ENCODE results near the gene ANKZF1.
A peak's percentile ranks its signal among the peaks of the same experiment; 100 is the strongest.

ANKZF1 gene

DNA sequence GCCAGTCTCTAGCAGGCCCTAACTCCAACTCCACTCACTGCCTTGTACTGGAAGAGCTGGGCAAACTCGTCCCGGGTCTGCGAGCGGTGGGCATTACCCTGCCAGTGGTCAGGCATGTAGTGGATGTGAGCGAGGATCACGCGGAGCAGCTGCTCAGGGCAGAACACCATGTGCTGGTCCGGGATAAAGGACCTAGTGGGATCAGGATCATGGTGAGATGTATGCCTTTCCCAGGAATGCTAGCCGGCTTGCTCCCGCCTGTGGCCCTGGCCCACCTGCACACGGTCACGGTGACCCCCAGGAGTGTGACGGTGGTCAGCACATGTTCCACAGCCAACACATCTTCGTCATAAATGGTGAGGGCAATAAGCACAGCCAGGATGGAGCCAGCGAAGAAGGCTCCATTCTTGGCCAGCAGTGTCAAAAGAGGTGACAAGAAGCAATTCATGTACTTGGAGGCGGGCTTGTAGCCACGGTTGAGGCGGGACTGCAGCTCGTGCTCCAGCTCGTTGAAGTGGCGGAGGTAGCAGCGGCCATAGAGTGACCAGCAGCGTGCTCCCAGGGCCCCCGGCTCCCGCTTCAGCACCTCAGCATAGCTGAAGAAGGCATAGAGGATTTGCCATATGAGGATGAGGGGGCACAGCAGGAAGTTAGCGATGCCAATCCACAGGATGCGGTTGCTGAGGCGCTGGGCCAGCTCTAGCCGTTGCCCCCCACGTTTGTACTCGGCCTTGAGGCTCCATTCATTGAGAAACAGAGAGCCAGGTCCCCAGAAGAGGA is 5.6 kb upstream of the ANKZF1 start:
- no peak for DNase-seq (ENCODE audit: low read depth in 2 of 2)

DNA sequence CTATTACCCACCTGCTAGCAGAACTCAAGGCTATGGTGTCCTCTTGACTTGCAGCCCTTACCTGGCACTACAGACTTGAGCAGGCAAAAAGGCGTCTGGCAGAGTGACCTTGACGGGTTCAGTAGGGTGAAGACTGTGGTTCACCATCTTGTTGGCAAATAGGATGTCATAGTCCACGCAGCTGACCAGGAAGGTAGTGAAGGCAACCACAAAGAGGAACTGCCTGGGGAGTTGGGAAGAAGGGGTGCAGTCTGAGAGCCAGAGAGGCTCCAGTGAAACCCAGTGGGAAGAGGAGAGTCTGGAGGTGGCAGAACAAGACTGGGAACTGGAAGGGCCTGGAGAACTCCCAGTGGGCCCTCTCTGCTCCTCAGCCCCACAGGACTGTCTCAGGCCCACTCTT is 4.3 kb upstream of the ANKZF1 start:
- DNase-seq (ENCODE audit: low read depth in 2 of 2): no peak

DNA sequence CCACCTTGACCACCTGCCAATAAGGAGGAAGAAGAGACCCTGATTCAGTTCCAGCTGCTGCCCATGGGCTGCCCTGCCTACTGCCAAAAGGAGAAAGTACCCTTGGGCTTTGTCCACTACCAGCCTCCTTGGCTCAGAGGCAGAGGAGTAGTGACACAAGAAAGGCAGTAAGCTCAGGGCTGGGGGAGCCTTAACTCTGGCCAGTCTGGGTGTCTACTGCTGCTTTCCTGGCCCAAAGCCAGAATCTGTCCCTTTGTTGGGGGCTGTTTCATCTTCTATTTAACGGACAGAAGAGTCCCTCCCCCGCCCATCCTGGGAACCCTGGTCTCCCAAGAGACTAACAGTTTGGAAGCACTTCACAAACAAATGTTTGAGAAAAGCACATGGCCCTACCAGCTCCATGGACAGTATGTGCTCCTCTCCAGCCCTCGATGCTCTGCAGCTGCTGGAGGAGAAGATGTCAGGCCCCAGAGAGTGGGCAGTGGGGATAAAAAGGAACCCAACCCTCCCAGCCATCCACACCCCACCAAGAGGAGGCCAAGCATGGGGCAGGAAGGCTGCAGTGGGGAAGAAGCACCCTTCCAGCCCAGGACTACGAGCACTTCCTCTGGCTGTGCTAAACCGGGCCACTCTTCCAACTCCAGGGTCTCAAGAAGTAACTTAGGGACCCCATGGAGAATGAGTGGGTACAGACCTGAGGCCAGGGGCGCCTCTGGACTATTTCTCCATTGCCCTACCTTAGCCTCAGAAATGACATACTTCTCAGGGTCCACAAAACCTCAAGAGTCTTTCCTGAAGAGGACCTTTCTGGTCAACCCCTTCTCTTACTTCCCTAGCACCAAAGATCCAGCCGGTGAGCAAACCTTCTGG is 1.3 kb upstream of the ANKZF1 start:
- DNase-seq (ENCODE audit: low read depth in 2 of 2): no peak

DNA sequence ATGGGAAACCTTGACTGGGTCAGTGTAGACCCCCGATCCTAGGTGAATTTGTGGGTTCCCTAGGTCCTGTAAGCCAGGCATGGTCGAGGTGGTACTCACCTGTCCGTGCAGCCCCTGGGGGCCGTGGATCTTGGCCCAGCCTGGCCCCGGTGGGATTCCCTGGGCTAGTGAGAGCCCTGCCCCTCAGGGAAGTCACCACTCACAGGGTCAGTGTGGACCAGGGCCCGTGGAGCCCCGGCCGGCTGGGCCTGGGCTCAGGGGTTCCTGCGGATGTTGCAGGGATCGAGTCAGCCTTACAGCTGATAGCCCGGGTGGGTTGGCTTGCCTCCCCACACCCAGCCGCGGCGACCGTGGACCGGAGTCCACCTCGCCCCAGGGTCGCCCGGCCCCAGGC is 698 bp upstream of the ANKZF1 start:
- DNase-seq (ENCODE audit: low read depth in 2 of 2): no peak

DNA sequence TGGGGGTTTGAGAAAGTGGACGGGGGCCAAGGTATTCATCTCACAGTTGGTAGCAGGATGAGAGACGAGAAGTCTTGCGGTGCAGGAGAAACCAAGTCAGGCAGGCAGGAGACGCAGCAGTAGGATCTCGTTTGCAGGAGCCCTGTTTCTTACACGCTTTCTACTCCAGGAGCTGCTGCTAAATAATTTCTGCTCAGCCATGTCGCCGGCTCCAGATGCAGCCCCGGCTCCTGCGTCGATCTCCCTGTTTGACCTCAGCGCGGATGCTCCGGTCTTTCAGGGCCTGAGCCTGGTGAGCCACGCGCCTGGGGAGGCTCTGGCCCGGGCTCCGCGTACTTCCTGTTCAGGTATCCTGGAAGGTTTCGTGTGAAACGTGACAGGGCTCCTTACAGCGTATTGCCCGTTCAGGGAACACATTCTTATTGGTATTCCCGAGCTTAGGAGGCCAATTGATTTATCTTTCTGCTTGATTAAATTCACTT is 494 bp downstream of the ANKZF1 start:
- peak in 1 of 2 donors; percentile 16 for DNase-seq (ENCODE audit: low read depth in 2 of 2)

DNA sequence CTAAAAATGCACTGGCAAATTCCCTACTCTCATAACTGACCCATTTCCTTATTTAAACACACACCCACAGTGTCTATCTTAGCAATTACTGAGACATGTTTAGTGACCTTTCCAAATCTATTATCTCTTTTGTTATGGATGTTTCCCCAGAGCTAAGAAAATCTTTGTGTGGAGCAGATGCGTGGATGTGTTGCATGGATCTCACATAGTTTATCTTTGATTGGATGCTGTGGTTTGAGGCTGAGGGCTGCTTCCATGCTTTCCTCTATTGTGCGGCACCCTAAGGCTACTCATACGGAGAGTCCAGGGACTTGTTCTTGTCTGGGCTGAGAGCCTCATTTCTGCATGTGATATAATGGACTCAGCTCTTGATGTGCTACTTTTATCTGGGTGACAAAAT is 4.7 kb downstream of the ANKZF1 start:
- DNase-seq (ENCODE audit: low read depth in 2 of 2): no peak

DNA sequence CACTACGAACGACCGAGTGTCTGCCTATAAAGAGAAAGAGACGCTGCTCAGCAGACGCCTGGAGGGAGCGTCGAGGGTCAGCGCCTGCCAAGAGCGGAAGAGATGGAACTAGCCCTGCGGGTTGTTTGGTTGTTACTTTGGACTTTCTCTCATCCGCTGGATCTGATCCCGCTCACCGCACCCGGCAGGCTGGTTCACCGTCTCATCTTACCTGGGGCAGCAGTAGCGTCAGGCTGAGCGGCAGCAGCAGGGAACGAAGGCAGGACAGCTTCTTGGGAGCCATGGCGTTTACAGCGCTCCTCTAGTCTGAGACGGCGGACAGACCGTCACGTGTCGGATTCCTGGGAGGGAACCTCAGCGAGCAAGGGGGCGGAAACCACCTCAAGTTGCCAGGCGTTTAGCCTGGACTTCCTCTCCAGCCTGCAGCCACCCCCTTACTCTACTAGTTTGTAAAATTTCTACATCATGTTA is 13.7 kb downstream of the ANKZF1 start:
- no peak for DNase-seq (ENCODE audit: low read depth in 2 of 2)

DNA sequence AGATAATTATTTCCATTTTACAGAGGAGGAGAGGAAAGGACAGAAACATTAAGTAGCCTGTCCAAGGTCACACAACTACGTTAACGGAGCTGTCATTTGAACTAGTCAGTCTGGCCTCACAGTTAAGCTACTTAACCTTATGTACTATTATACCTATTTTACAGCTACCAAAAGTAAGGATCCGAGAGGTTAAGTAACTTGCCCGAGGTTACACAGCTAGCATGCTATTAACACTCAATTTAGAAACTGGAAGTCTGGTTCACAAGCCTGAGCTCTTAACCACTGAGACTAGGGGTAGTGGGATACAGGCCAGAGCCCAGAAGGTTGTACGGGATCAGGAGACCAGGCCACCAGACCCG is 15.2 kb downstream of the ANKZF1 start:
- no peak for DNase-seq (ENCODE audit: low read depth in 2 of 2)

DNA sequence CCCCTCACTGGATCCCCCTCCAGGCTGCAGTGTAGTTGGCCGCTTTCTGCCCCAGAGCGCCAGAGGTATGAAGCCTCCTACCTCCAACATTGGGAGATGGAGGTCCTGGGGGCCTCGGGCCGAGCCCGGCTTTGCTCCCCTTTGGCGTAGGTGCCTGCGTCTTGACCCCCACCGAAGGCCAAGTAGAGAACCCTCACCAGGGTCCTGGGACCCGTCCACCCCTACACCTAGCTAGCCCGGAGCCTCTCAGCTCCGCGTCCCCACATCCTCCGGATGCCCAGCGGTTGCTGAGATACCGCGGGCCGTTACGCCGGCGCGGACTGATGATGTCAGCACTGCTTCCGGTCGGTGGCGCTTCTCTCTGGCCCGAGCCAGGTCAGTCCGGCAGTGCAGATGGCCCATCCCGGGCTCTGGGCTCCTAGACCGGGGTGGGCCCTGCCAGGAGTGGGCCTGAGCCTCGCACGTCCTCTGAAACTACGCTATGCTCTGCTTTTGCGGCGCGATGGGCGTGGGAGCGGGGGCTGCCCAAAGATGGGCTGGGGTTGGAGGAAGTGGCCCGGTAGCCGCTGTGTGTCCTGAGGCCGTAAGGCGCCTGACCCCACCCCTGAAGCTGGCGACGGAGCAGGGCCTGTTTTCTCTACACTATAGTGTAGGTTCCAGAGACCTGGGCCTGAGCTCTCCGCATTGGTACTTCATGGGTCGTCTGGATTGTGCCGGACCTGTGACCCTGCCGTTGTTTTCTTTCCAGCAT is 15.7 kb downstream of the ANKZF1 start, which contains the start of the genes GLB1L and STK16:
TSS of gene GLB1L (minus strand) at position 297 of the 751 bp plus-strand sequence. CDS start 1,871 bp downstream, outside the sequence.
TSS of gene STK16 (plus strand) at position 332 of the 751 bp plus-strand sequence. CDS start 521 bp downstream, outside the sequence.
- DNase-seq (ENCODE audit: low read depth in 2 of 2): peak; percentile 75 to 78

DNA sequence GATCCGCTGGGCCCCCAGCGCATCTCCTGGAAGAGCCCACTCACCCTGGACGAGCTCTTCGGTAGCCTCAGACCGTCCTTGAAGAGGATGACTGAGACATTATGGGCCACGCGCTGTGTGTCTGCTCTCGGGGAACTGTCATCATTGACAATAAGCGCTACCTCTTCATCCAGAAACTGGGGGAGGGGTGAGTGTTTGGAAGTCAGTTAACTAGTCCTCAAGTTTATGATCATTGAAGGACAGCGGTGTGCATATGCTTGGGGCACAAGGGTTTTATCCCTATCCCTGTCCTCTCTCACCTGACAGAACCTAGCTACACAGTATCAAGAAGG is 16.3 kb downstream of the ANKZF1 start:
- DNase-seq (ENCODE audit: low read depth in 2 of 2): no peak

DNA sequence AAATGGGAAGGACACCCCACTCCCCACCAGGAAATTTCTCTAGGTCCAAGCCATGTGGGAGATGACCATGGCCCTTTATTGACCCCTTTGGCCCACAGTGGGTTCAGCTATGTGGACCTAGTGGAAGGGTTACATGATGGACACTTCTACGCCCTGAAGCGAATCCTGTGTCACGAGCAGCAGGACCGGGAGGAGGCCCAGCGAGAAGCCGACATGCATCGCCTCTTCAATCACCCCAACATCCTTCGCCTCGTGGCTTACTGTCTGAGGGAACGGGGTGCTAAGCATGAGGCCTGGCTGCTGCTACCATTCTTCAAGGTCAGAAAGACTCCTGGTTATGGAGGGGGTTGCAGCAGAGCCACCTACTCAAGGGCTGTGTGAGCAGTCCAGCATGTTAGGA is 17.0 kb downstream of the ANKZF1 start:
- no peak for DNase-seq (ENCODE audit: low read depth in 2 of 2)

DNA sequence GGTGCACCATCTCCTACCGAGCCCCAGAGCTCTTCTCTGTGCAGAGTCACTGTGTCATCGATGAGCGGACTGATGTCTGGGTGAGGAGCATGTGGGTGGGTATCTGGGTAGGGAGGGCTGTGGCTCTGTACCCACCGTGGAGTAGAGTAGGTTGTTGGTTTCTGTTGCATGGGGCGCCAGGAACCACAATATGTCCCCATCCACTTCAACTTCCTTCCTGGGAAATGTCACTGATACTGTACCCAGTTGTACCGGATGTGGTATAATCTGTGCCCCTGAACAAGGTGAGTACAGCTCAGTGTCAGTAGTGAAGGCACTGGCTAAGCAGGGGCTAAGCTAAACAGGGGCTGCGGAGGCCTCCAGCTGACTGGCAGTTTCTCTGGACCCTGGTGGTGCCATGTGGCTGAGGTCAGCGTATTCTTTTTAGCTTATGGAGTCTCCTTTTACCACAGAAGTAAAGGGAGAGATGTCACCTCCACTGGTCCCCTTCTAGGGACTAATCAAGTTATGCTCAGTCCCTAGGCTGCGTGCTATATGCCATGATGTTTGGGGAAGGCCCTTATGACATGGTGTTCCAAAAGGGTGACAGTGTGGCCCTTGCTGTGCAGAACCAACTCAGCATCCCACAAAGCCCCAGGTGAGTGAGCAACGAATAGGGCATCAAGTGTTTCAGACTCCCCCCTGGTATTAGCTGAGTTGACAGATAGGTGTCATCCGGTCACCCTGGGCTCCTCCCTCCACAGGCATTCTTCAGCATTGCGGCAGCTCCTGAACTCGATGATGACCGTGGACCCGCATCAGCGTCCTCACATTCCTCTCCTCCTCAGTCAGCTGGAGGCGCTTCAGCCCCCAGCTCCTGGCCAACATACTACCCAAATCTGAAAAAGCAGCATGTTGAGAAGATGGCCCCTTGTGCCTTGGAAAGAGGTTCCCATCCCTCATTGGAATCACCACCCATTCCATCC is 18.4 kb downstream of the ANKZF1 start:
- peak; percentile 47 to 74 for DNase-seq (ENCODE audit: low read depth in 2 of 2)

DNA sequence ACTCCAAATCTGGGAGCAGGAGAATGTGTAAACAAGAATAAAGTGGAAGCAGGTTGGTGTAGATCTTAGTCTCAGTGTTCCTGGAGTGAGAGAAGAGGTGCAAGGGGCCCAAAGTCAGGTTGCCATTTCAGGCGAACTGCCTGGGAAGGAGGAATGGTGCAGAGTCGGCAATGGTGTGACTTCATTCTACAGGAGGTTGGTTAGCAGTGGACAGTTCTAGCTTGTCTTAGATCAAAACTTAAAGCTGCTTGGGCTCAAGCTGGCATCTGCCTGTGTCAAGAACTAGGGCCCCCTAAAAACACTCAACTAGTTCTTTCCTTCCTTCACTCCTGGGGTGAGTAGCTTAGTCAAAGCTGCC is 19.2 kb downstream of the ANKZF1 start:
- no peak for DNase-seq (ENCODE audit: low read depth in 2 of 2)

DNA sequence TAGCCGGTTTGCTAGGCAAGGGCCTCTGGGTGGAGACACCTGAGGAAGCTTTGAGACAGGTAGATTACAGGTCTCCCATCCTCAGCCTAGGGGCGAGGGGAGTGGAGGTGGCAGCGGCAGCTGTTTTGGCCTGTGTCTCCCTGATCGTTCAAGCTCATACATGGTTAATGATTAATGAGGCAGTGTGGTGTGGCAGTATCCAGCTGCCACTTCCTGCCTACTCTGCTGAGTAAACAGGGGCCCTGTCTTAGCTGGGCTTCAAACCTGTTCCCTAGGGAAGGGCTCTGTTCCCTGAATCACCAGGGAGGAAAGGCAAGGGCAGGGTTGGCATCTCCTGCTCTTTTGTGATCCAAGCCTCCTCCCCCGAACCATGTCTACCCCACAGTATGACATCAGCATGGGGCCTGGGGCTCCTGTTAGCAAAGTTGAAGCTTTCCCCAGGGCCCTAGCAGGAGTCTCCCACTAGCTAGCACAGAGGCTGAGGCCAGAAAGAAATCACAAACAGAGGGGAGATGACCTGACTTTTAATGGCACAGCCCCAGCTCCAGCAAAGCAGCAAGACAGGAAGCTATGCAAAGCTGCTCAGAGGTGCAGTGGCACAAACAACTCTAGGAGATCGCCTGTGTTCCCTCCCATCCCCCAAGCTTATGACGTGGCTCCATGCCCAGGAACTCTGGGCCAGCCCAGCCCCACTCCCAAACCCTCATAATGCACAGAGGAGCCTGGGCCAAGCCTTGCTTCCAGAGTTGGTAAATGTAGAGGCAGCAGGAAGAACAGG is 19.8 kb downstream of the ANKZF1 start:
- no peak for DNase-seq (ENCODE audit: low read depth in 2 of 2)

DNA sequence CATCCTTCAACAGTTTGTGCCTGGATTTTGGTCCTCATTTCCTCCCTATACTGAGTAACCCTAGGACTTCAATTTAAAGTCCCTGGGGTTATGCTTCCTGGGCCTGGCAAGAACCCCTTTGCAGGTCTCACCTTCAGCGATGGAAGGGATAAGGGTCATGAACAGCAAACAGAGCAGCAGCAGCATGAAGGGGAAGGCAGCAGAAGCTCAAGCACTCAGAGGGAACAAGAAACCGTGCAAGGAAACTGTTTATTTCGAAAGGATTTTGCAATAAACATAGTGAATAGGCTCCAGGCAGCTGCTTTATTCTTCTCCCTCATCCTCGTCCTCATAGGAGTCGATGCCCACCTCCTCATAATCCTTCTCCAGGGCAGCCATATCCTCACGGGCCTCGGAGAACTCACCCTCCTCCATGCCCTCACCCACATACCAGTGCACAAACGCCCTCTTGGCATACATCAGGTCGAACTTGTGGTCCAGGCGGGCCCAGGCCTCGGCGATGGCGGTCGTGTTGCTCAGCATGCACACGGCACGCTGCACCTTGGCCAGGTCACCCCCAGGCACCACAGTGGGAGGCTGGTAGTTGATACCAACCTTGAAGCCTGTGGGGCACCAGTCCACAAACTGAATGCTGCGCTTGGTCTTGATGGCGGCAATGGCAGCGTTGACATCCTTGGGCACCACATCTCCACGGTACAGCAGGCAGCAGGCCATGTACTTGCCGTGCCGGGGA is 20.6 kb downstream of the ANKZF1 start:
- no peak for DNase-seq (ENCODE audit: low read depth in 2 of 2)

DNA sequence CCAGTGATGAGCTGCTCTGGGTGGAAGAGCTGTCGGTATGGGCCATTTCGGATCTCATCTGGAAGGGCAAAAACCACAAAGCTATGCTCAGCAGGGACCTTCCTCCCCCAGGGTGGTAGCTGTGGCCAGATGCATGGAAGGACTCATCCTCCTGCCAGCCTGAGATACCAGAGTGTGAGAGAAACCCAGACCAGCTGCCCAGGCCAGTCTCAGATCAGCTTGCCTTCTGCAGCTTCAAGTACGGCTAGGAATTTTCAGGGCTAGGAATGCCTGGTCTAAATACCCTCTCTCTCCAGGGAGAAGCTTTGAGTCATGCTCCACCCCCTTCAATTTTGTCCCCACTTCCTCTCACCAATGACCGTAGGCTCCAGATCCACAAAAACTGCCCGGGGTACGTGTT is 22.1 kb downstream of the ANKZF1 start:
- DNase-seq (ENCODE audit: low read depth in 2 of 2): no peak

DNA sequence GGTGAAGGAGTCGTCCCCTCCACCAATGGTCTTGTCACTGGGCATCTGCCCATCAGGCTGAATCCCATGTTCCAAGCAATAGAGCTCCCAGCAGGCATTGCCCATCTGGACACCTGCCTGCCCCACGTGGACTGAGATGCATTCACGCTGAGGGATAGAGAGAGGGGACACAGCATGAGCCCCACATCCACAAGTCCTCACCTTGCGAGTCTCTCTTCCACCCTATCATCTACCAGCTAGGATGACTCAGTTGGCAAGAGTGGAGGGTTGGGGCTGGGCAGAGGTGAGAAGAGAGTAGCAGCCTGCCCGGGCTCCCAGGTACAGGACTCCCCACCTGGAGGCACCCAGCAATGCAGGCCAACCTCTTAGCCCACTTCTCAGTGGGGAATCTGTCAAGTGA is 22.5 kb downstream of the ANKZF1 start:
- DNase-seq (ENCODE audit: low read depth in 2 of 2): no peak

DNA sequence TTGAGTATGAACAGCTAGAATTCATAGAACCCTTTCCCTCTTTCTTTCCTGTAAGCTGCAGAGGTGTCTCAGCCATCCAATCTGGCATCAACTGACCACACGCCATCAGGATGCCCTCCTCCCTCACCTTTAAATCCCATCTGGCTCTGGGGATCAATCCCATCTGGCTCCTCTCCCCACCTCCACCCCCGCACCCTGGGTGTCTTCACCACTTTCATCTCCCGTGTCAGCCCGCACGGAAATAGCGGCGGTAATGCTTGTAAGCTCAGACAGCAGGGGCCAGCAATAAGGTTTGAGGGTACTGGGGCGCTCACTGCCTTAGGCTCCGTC is 22.9 kb downstream of the ANKZF1 start:
- DNase-seq (ENCODE audit: low read depth in 2 of 2): peak in 1 of 2 donors; percentile 18

DNA sequence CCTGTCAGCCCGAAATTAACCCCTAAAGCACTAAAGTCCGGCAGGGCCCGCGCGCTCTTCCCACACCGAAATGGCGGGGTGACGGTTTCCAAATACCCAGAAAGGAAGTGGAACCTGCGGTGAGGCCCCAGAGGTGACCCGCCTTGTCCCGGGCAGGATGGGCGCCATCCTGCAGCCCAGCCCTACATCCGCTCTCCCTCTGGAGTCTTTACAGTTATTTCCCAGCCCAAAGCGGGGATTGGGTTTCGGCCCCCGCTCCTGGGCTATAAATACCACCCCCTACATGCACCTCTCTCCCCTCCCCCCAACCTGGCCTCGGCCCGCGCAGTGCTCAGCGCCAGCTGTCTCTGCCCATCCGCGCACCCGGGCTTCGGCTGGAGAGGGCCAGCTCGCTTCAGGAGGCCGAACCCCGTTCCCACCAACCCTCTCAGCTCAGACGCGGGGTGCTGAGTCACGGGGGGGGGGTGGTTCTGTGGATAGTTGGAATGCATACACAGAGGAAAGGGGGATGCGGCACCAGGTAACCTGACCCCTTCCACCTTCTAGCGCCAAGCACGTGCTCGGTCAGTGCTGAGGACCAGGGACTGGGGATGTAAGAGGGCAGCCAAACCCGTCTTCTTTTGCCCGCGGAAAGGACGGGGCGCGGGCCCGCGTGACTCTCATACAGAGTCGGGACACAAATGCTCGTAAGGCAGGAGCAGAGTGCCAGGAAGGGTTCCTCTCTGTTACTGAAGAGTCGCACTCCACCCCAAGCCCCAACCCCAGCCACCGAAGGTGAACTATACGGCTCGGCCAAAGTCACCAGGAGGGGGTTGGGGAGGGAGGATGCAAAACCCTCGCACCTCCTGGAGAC is 23.5 kb downstream of the ANKZF1 start, which contains the start of gene TUBA4B:
TSS of gene TUBA4B (plus strand) at position 344 of the 853 bp plus-strand sequence. CDS start at position 509, 165 bp downstream.
- peak in 1 of 2 donors; percentile 7 for DNase-seq (ENCODE audit: low read depth in 2 of 2)
